ENCODE measurements around the gene LACTB.
"Not testable (repeated sequence)": the region's sequence is repeated elsewhere in the genome, so short reads cannot be mapped to it uniquely, and the experiment has no call there.

LACTB gene

GRCh38 chr15:63104727-63105126 is 16.9 kb upstream of the LACTB start:
- no peak overlapping the region for H3K18ac ChIP-seq (ENCODE audit: low read length)
- no peak overlapping the region for H3K4me2 ChIP-seq (ENCODE audit: low read length)
- 100% methylated on average over 1 of the region's 7 CpGs for WGBS (ENCODE audit: extremely low coverage, insufficient coverage, insufficient read length)

DNA sequence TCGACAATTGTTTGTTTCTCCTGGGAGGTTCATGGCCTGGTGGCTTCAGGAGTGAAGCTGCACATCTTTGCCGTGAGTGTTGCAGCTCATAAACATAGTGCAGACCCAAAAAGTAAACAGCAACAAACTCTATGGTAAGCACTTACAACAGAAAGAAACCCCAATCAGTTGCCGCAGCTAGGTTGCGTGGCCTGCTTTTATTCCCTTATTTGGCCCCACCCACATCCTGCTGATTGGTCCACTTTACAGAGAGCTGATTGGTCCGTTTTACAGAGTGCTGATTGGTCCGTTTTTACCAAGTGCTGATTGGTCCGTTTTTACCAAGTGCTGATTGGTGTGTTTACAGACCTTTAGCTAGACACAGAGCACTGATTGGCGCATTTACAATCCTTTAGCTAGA is 16.3 kb upstream of the LACTB start:
- not testable (repeated sequence) for H3K27me3 ChIP-seq (ENCODE audit: insufficient read depth, low read length); H3K23ac ChIP-seq (ENCODE audit: low read length)

More at GRCh38 chr15:63104727-63105126, 16.9 kb upstream of the LACTB start:
- Histone ChIP-seq H4K12ac (ENCODE audit: low read depth, low read length) (no peak overlapping the region), H3K9ac (ENCODE audit: low read length) (no peak overlapping the region), H2AFZ (ENCODE audit: insufficient read depth, low read length, poor library complexity) (no peak overlapping the region), H3K79me2 (ENCODE audit: control insufficient read depth, insufficient read depth, low read length, poor library complexity) (no peaks in the 10 kb centered on the region), H2AK5ac (ENCODE audit: low read length) (no peak overlapping the region), H3K27ac (ENCODE audit: low read depth, low read length) (no peak overlapping the region), H4K91ac (ENCODE audit: low read depth, low read length) (no peak overlapping the region), H2BK12ac (ENCODE audit: low read length) (no peak overlapping the region), H2BK5ac (ENCODE audit: low read depth, low read length, poor library complexity) (no peak overlapping the region), H3K36me3 (ENCODE audit: control insufficient read depth in 1 of 2, insufficient read depth in 2 of 2, low read length in 2 of 2) (no peaks in the 10 kb centered on the region), H3K14ac (ENCODE audit: low read length) (no peak overlapping the region), H3K79me1 (ENCODE audit: low read length) (no peaks in the 10 kb centered on the region), H3K4me3 (ENCODE audit: low read depth, low read length) (no peak overlapping the region), H3K23ac (ENCODE audit: low read length) (no peak overlapping the region), H3K9me3 (ENCODE audit: insufficient read depth, low read depth, low read length) (peaks cover 1% of the 10 kb centered on the region), H3K4me1 (ENCODE audit: control insufficient read depth in 1 of 2, insufficient read depth in 2 of 2, low read length in 2 of 2) (no peaks in the 10 kb centered on the region), H3K27me3 (ENCODE audit: insufficient read depth, low read length) (no peaks in the 10 kb centered on the region), H3K4ac (ENCODE audit: low read depth, low read length) (no peak overlapping the region), H4K8ac (ENCODE audit: low read depth, low read length) (no peak overlapping the region), H2BK120ac (ENCODE audit: insufficient read depth, low read length, poor library complexity) (no peak overlapping the region)
- no peak for DNase-seq

DNA sequence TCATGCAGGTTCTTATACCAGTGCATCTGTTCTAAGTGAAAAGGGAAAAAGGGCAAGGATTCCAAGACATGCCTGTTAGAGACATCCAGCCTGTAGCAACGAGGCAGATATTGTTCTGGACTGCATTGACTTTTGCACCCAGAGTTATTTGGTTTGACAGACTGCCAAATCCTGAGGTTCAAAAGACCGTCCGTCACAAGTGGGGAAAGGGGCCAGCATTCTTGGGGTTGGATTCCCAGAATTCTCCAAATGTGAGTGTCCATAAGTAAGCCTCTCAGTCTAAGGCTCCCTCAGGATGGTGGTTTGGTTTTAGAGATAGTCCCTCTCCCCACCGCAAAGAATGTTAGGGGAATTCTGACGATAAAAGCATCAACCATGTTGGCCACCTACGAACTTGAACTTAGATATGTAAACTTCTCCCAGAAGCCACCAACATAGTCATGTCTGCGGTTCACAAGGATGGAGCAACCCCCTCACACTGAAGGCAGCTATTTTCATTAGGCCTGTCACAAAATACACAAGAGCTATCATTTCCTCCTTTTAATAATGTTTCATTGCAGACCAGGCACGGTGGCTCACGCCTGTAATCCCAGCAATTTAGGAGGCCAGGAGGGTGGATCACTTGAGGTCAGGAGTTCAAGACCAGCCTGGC is 13.6 kb upstream of the LACTB start:
- Histone ChIP-seq H3K9ac (ENCODE audit: low read length) (no peak overlapping the region), H3K79me1 (ENCODE audit: low read length) (no peaks in the 10 kb centered on the region), H2BK5ac (ENCODE audit: low read depth, low read length, poor library complexity) (no peak overlapping the region), H3K14ac (ENCODE audit: low read length) (no peak overlapping the region), H3K9me3 (ENCODE audit: insufficient read depth, low read depth, low read length) (peaks cover 1% of the 10 kb centered on the region), H2BK120ac (ENCODE audit: insufficient read depth, low read length, poor library complexity) (no peak overlapping the region), H4K91ac (ENCODE audit: low read depth, low read length) (no peak overlapping the region), H4K8ac (ENCODE audit: low read depth, low read length) (no peak overlapping the region), H3K23ac (ENCODE audit: low read length) (no peak overlapping the region), H3K4ac (ENCODE audit: low read depth, low read length) (no peak overlapping the region), H3K4me3 (ENCODE audit: low read depth, low read length) (no peak overlapping the region), H4K12ac (ENCODE audit: low read depth, low read length) (no peak overlapping the region), H2BK12ac (ENCODE audit: low read length) (no peak overlapping the region), H2AFZ (ENCODE audit: insufficient read depth, low read length, poor library complexity) (no peak overlapping the region), H3K4me2 (ENCODE audit: low read length) (no peak overlapping the region), H3K79me2 (ENCODE audit: control insufficient read depth, insufficient read depth, low read length, poor library complexity) (no peaks in the 10 kb centered on the region), H3K27ac (ENCODE audit: low read depth, low read length) (no peak overlapping the region), H3K36me3 (ENCODE audit: control insufficient read depth in 1 of 2, insufficient read depth in 2 of 2, low read length in 2 of 2) (no peaks in the 10 kb centered on the region), H3K4me1 (ENCODE audit: control insufficient read depth in 1 of 2, insufficient read depth in 2 of 2, low read length in 2 of 2) (peaks cover 2 to 6% of the 10 kb centered on the region in 2 experiments), H2AK5ac (ENCODE audit: low read length) (no peak overlapping the region), H3K18ac (ENCODE audit: low read length) (no peak overlapping the region), H3K27me3 (ENCODE audit: insufficient read depth, low read length) (no peaks in the 10 kb centered on the region)
- no CpG with 5 or more reads among the region's 9 CpGs for WGBS (ENCODE audit: extremely low coverage, insufficient coverage, insufficient read length)
- DNase-seq = no peak

More for the DNA sequence above, 16.3 kb upstream of the LACTB start:
- H3K4me3 ChIP-seq (ENCODE audit: low read depth, low read length); H3K79me2 ChIP-seq (ENCODE audit: control insufficient read depth, insufficient read depth, low read length, poor library complexity); H3K4me1 ChIP-seq (ENCODE audit: control insufficient read depth in 1 of 2, insufficient read depth in 2 of 2, low read length in 2 of 2); H2BK5ac ChIP-seq (ENCODE audit: low read depth, low read length, poor library complexity); H4K8ac ChIP-seq (ENCODE audit: low read depth, low read length); H3K9me3 ChIP-seq (ENCODE audit: insufficient read depth, low read depth, low read length); H3K9ac ChIP-seq (ENCODE audit: low read length); H4K91ac ChIP-seq (ENCODE audit: low read depth, low read length); H2AFZ ChIP-seq (ENCODE audit: insufficient read depth, low read length, poor library complexity); DNase-seq; H3K79me1 ChIP-seq (ENCODE audit: low read length); H2BK12ac ChIP-seq (ENCODE audit: low read length); H3K27ac ChIP-seq (ENCODE audit: low read depth, low read length); H2BK120ac ChIP-seq (ENCODE audit: insufficient read depth, low read length, poor library complexity); H2AK5ac ChIP-seq (ENCODE audit: low read length); H3K14ac ChIP-seq (ENCODE audit: low read length); H3K4me2 ChIP-seq (ENCODE audit: low read length); H3K18ac ChIP-seq (ENCODE audit: low read length); H3K36me3 ChIP-seq (ENCODE audit: control insufficient read depth in 1 of 2, insufficient read depth in 2 of 2, low read length in 2 of 2); H3K4ac ChIP-seq (ENCODE audit: low read depth, low read length); H4K12ac ChIP-seq (ENCODE audit: low read depth, low read length): not testable (repeated sequence)
- no CpG with 5 or more reads among the region's 8 CpGs for WGBS (ENCODE audit: extremely low coverage, insufficient coverage, insufficient read length)

- Histone ChIP-seq H2AFZ (ENCODE audit: insufficient read depth, low read length, poor library complexity) (no peak overlapping the region), H3K36me3 (ENCODE audit: control insufficient read depth in 1 of 2, insufficient read depth in 2 of 2, low read length in 2 of 2) (no peaks in the 10 kb centered on the region), H3K27me3 (ENCODE audit: insufficient read depth, low read length) (no peaks in the 10 kb centered on the region), H2BK5ac (ENCODE audit: low read depth, low read length, poor library complexity) (no peak overlapping the region), H4K91ac (ENCODE audit: low read depth, low read length) (no peak overlapping the region), H3K4me1 (ENCODE audit: control insufficient read depth in 1 of 2, insufficient read depth in 2 of 2, low read length in 2 of 2) (peaks cover 2 to 8% of the 10 kb centered on the region in 2 experiments), H3K4me2 (ENCODE audit: low read length) (no peak overlapping the region), H3K4ac (ENCODE audit: low read depth, low read length) (no peak overlapping the region), H3K27ac (ENCODE audit: low read depth, low read length) (no peak overlapping the region), H3K79me2 (ENCODE audit: control insufficient read depth, insufficient read depth, low read length, poor library complexity) (no peaks in the 10 kb centered on the region), H2AK5ac (ENCODE audit: low read length) (no peak overlapping the region), H3K18ac (ENCODE audit: low read length) (no peak overlapping the region), H2BK12ac (ENCODE audit: low read length) (no peak overlapping the region), H3K9ac (ENCODE audit: low read length) (no peak overlapping the region), H3K79me1 (ENCODE audit: low read length) (no peaks in the 10 kb centered on the region), H4K12ac (ENCODE audit: low read depth, low read length) (no peak overlapping the region), H3K23ac (ENCODE audit: low read length) (no peak overlapping the region), H4K8ac (ENCODE audit: low read depth, low read length) (no peak overlapping the region), H2BK120ac (ENCODE audit: insufficient read depth, low read length, poor library complexity) (no peak overlapping the region), H3K4me3 (ENCODE audit: low read depth, low read length) (no peak overlapping the region), H3K14ac (ENCODE audit: low read length) (no peak overlapping the region), H3K9me3 (ENCODE audit: insufficient read depth, low read depth, low read length) (peaks cover 3% of the 10 kb centered on the region)
- no peak for DNase-seq
- WGBS (ENCODE audit: extremely low coverage, insufficient coverage, insufficient read length) = no CpG with 5 or more reads among the region's 2 CpGs
Observed at GRCh38 chr15:63109498-63109897, 12.2 kb upstream of the LACTB start.
